Activated CD8-positive, alpha-beta T cell treated with anti-CD3 and anti-CD28 coated beads, Interleukin-2, amount 10 ng/mL, durations not matched to agents 7 days and 5 days (primary cell): Measurements from ENCODE around the gene TMEM151B. TPM values are rescaled to one million over a fixed set of nuclear protein-coding genes. Genes with fewer than 3 reads are reported as not detected.
"Not testable (repeated sequence)": the region's sequence is repeated elsewhere in the genome, so short reads cannot be mapped to it uniquely, and the experiment has no call there.

Source experiments
- ATAC-seq: fragments of 150-1000 bp; cut with Tn5 transposase; one replicate; pipeline ENCODE4 v1.10.0; 2021; ENCODE audit warnings: moderate library complexity
- CTCF ChIA-PET: fragments of 350-600 bp; sonication (Branson Sonifier 250); formaldehyde crosslinking; loops from one replicate; lab custom pipeline; 2021; ENCODE audit warnings: antibody characterized with exemption; lab: Charles Lee
- POLR2A ChIA-PET: fragments of 350-600 bp; sonication (Branson Sonifier 250); formaldehyde crosslinking; loops from one replicate; lab custom pipeline; 2021; ENCODE audit warnings: antibody characterized with exemption; lab: Charles Lee
- DNase-seq: peaks from one replicate; pipeline ENCODE4 v3.0.0-alpha.2; 2020
- H3K27ac Mint-ChIP-seq: one replicate; pipeline ENCODE4 v1.8.0; 2021; ENCODE audit warnings: mild to moderate bottlenecking, mixed read lengths
- H3K27me3 Mint-ChIP-seq: one replicate; pipeline ENCODE4 v1.8.0; 2021; ENCODE audit warnings: low read depth, mixed read lengths
- H3K36me3 Mint-ChIP-seq: one replicate; pipeline ENCODE4 v1.8.0; 2021; ENCODE audit warnings: low read depth, mixed read lengths
- H3K4me1 Mint-ChIP-seq: one replicate; pipeline ENCODE4 v1.8.0; 2021; ENCODE audit warnings: low read depth, mixed read lengths
- H3K4me3 Mint-ChIP-seq: one replicate; pipeline ENCODE4 v1.8.0; 2021; ENCODE audit warnings: mild to moderate bottlenecking, mixed read lengths
- H3K9me3 Mint-ChIP-seq: one replicate; pipeline ENCODE4 v1.8.0; 2022; ENCODE audit warnings: mixed read lengths; ENCODE audit not compliant: insufficient read depth
- total RNA-seq, 2 experiments: library from RNA; stranded (reverse); gene quantifications; one replicate each; pipeline ENCODE4 v1.2.3, GENCODE V29; 2021

The TMEM151B gene
- total RNA-seq, 2 experiments from 2014 or later, result not detected

DNA sequence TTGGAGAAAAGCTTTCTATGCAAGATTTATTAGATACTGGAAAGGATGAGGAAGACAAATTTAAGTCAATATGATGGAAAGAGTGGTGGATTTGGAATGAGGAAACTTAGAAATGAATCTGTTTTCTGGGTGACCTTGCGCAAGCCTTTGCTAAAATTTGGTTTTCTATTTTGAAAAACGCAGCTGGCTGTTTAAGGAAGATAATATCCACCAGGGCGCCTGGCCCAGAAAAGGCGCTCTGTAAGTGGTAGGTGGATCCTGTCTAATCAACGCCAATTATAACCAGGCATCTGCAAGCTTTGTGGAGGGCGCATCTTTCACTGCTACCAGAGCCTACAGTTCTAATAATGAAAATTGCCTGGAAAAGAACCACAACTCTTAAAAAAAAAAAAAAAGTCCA lies 71.8 kb downstream of the TMEM151B start:
- DNase-seq (no peak), ATAC-seq (no peak)
- no peaks in the 10 kb centered on the region for H3K36me3 Mint-ChIP-seq
- ChIA-PET POLR2A (no interaction called here), CTCF (interaction anchor here (1.0 to 4.7 kb wide), 2 partner anchors 29 to 75 kb away, joined by 3 to 31 read pairs; partner anchors contain the start of genes AARS2 and NFKBIE)
- H3K4me1 Mint-ChIP-seq, result peaks cover 2% of the 10 kb centered on the region
- H3K4me3 Mint-ChIP-seq, result no peak overlapping the region
- H3K27ac Mint-ChIP-seq, result no peak overlapping the region
- peaks cover 45% of the 10 kb centered on the region for H3K27me3 Mint-ChIP-seq
- H3K9me3 Mint-ChIP-seq, result no peaks in the 10 kb centered on the region

DNA sequence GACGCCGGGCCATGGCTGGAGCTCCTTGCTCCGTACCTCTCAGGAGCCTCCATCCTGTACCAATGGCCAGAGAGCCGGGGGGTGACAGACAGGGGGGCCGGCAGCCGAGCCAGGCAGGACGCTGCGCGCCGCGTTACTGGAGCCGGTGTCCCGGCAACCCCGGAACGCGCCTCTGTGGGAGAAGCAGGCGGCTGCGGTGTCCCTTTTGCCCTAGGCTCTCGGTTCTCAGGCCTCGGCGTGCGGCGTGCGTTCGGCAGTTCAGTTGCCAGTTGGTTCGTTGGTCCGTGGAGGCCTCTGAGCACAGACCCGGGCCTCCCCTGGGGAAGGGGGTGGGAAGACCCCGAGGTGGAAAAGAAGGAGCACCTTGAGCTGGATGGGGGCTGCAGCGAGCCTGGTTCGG lies 72.2 kb downstream of the TMEM151B start, which contains the start of gene SPATS1:
Gene SPATS1, plus strand, starts transcription at position 162 of the 400 bp plus-strand sequence. CDS start 446 bp downstream, outside the sequence.
- POLR2A ChIA-PET, result no interaction called here
- no peaks in the 10 kb centered on the region for H3K9me3 Mint-ChIP-seq
- CTCF ChIA-PET, result interaction anchor here (1.0 to 4.7 kb wide), 3 partner anchors 30 to 75 kb away, joined by 3 to 31 read pairs (median 3); partner anchors contain the start of genes AARS2 and NFKBIE
- DNase-seq (no peak), ATAC-seq (no peak)
- no peak within 1 kb of the TSS for H3K27ac Mint-ChIP-seq
- peaks cover 2% of the 10 kb centered on the region for H3K4me1 Mint-ChIP-seq
- peaks cover 46% of the 10 kb centered on the region for H3K27me3 Mint-ChIP-seq
- no peak within 1 kb of the TSS for H3K4me3 Mint-ChIP-seq
- no peaks in the 10 kb centered on the region for H3K36me3 Mint-ChIP-seq

DNA sequence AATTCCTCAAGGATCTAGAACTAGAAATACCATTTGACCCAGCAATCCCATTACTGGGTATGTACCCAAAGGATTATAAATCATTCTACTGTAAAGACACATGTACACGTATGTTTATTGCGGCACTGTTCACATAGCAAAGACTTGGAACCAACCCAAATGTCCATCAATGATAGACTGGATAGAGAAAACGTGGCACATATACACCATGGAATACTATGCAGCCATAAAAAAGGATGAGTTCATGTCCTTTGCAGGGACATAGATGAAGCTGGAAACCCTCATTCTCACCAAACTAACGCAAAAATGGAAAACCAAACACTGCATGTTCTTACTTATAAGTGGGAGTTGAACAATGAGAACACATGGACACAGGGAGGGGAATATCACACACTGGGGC lies 76.6 kb downstream of the TMEM151B start:
- POLR2A ChIA-PET, CTCF ChIA-PET, H3K27ac Mint-ChIP-seq, H3K9me3 Mint-ChIP-seq, ATAC-seq, H3K4me1 Mint-ChIP-seq, H3K36me3 Mint-ChIP-seq, DNase-seq, H3K4me3 Mint-ChIP-seq: not testable (repeated sequence)
- H3K27me3 Mint-ChIP-seq, result peaks cover 42% of the 10 kb centered on the region

GRCh38 chr6:44349904-44350649 lies 79.8 kb downstream of the TMEM151B start:
- Mint-ChIP-seq H3K27ac (no peak overlapping the region), H3K4me3 (no peak overlapping the region), H3K36me3 (no peaks in the 10 kb centered on the region), H3K4me1 (no peaks in the 10 kb centered on the region), H3K27me3 (peaks cover 14% of the 10 kb centered on the region), H3K9me3 (no peaks in the 10 kb centered on the region)
- ChIA-PET POLR2A (no interaction called here), CTCF (no interaction called here)
- DNase-seq, result no peak
- ATAC-seq, result no peak

- CTCF ChIA-PET, H3K36me3 Mint-ChIP-seq, H3K4me3 Mint-ChIP-seq, H3K27me3 Mint-ChIP-seq, H3K4me1 Mint-ChIP-seq, POLR2A ChIA-PET, DNase-seq, ATAC-seq, H3K9me3 Mint-ChIP-seq, H3K27ac Mint-ChIP-seq: not testable (repeated sequence)
Observed at GRCh38 chr6:44350650-44350994, 80.4 kb downstream of the TMEM151B start.

- ATAC-seq (no peak), DNase-seq (no peak)
- Mint-ChIP-seq H3K4me1 (no peaks in the 10 kb centered on the region), H3K36me3 (no peaks in the 10 kb centered on the region), H3K4me3 (no peak overlapping the region), H3K27ac (no peak overlapping the region), H3K9me3 (no peaks in the 10 kb centered on the region), H3K27me3 (peaks cover 14% of the 10 kb centered on the region)
- CTCF ChIA-PET, result interaction anchor here (1.6 kb wide), 1 partner anchor 40 kb away, joined by 5 read pairs; the partner anchor contains the start of gene AARS2
- POLR2A ChIA-PET, result no interaction called here
Observed at GRCh38 chr6:44352259-44352658, 82.0 kb downstream of the TMEM151B start.

GRCh38 chr6:44353336-44353735 lies 83.1 kb downstream of the TMEM151B start:
- no peak for DNase-seq
- H3K27ac Mint-ChIP-seq, result no peak overlapping the region
- POLR2A ChIA-PET, result no interaction called here
- CTCF ChIA-PET, result interaction anchor here (1.6 kb wide), 1 partner anchor 41 kb away, joined by 5 read pairs; the partner anchor contains the start of gene AARS2
- ATAC-seq, result no peak
- no peaks in the 10 kb centered on the region for H3K9me3 Mint-ChIP-seq
- H3K4me1 Mint-ChIP-seq, result no peaks in the 10 kb centered on the region
- no peak overlapping the region for H3K4me3 Mint-ChIP-seq
- peaks cover 17% of the 10 kb centered on the region for H3K27me3 Mint-ChIP-seq
- no peaks in the 10 kb centered on the region for H3K36me3 Mint-ChIP-seq

DNA sequence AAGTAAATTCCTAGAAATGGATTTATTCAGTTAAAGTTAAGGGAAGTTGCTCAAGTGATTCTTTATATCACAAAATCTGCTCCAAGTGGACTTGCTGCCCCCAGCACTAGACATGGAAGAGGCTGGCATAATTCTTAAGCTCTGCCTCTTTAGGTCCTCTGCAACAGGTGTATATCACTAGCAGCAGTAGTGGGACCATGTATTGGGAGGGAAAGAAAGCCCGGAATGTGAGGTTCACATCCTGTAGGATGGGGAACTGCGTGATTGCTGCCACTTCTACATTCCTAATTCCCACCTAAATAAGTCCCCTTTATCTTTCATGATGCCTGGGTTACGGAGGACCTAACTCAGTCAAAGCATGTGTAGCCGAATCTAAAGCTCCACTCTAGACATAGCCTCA lies 85.4 kb downstream of the TMEM151B start:
- DNase-seq (no peak), ATAC-seq (no peak)
- Mint-ChIP-seq H3K27ac (no peak overlapping the region), H3K4me3 (no peak overlapping the region), H3K9me3 (no peaks in the 10 kb centered on the region), H3K4me1 (no peaks in the 10 kb centered on the region), H3K36me3 (no peaks in the 10 kb centered on the region), H3K27me3 (peaks cover 19% of the 10 kb centered on the region)
- CTCF ChIA-PET, result no interaction called here
- POLR2A ChIA-PET, result no interaction called here

GRCh38 chr6:44356487-44356886 lies 86.2 kb downstream of the TMEM151B start:
- no peak for DNase-seq
- CTCF ChIA-PET, result no interaction called here
- Mint-ChIP-seq H3K4me3 (no peak overlapping the region), H3K27ac (no peak overlapping the region), H3K36me3 (no peaks in the 10 kb centered on the region), H3K27me3 (peaks cover 19% of the 10 kb centered on the region), H3K9me3 (no peaks in the 10 kb centered on the region), H3K4me1 (no peaks in the 10 kb centered on the region)
- POLR2A ChIA-PET, result no interaction called here
- ATAC-seq, result no peak

Other genes with a start within 250 kb of the TMEM151B start
- 10 to 100 TPM; 57.3 to 60.9 TPM for gene MRPL14, start 143.0 kb upstream of the TMEM151B start, total RNA-seq
- 10 to 100 TPM; 15.5 to 17.9 TPM for gene TMEM63B, start 142.9 kb upstream of the TMEM151B start, total RNA-seq
- under 1 TPM; 0.58 to 0.70 TPM for gene CAPN11, start 111.6 kb upstream of the TMEM151B start, total RNA-seq
- not detected for gene MYMX, start 53.5 kb upstream of the TMEM151B start, total RNA-seq
- 10 to 100 TPM; 49.2 to 53.4 TPM for gene SLC29A1, start 46.9 kb upstream of the TMEM151B start, total RNA-seq
- gene HSP90AB1, start 23.3 kb upstream of the TMEM151B start, total RNA-seq, result 100 to 1,000 TPM; 741 to 755 TPM
- gene SLC35B2, start 12.9 kb upstream of the TMEM151B start, total RNA-seq, result 10 to 100 TPM; 31.6 to 32.8 TPM
- gene NFKBIE, start 4.9 kb upstream of the TMEM151B start, total RNA-seq, result 10 to 100 TPM; 14.1 to 16.9 TPM
- gene AARS2, start 42.9 kb downstream of the TMEM151B start, total RNA-seq, result 10 to 100 TPM; 19.4 to 20.5 TPM
- gene SPATS1, start 72.2 kb downstream of the TMEM151B start, total RNA-seq, result not detected
- gene CDC5L, start 117.3 kb downstream of the TMEM151B start, total RNA-seq, result 10 to 100 TPM; 22.6 to 22.7 TPM